ENCODE results near the gene SYNDIG1.

Gene SYNDIG1

DNA sequence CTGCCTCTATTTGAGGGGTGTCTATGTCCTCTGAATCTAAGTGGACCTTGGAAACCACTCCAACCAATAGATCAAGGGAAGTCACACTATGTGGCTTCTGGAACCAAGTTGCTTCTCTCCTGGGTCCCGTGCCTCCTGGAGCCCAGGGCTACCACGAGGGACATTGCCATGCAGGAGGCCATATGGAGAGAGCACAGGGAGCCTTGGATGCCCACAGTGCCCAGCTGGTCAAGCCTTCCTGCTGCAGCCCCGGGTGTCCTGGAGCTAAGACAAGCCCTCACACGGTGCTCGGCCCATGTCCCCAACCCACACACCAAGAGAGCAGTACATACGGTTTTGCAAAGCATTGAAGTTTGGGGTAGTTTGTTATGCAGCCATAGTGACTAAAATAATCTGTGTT lies 231.6 kb downstream of the SYNDIG1 start:
- in situ Hi-C loops (cut with HindIII; ENCODE audit: low pct_ligation_motif_present, low sequenced_read_pairs): no loop called here
- TF ChIP-seq, protein P1, sequence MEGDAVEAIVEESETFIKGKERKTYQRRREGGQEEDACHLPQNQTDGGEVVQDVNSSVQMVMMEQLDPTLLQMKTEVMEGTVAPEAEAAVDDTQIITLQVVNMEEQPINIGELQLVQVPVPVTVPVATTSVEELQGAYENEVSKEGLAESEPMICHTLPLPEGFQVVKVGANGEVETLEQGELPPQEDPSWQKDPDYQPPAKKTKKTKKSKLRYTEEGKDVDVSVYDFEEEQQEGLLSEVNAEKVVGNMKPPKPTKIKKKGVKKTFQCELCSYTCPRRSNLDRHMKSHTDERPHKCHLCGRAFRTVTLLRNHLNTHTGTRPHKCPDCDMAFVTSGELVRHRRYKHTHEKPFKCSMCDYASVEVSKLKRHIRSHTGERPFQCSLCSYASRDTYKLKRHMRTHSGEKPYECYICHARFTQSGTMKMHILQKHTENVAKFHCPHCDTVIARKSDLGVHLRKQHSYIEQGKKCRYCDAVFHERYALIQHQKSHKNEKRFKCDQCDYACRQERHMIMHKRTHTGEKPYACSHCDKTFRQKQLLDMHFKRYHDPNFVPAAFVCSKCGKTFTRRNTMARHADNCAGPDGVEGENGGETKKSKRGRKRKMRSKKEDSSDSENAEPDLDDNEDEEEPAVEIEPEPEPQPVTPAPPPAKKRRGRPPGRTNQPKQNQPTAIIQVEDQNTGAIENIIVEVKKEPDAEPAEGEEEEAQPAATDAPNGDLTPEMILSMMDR (IDR thresholded peaks at IDR 0.05; ENCODE audit: low read depth, low read length, missing control alignments): no peak
- DNase-seq: no peak
- H3K4me3 ChIP-seq (ENCODE audit: low read depth, low read length): no peak overlapping the region
- H3K27me3 ChIP-seq (replicated peaks): no peaks in the 10 kb centered on the region
- H3K36me3 ChIP-seq (replicated peaks): no peaks in the 10 kb centered on the region
- no peak overlapping the region for H3K27ac ChIP-seq

DNA sequence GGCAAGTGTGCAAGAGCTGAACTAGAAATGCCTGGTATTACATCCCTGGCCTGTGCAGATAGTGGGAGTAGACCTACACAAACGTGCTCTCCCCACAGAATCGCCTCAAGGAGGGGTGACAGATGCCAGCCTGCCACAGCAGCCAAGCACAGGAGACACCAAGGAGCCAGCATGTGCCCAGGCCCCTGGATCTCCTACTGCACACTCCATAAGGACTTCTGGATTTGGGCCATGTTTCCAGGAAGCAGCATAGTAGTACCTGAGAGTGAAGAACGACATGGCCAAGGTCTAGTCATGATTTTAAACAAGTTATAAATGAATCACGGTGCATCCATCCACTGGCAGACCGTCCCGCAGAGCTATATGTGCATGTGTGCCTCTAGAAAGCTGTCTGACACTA lies 232.2 kb downstream of the SYNDIG1 start:
- in situ Hi-C loops (cut with HindIII; ENCODE audit: low pct_ligation_motif_present, low sequenced_read_pairs): no loop called here
- no peak overlapping the region for H3K27ac ChIP-seq
- no peak for DNase-seq
- H3K4me3 ChIP-seq (ENCODE audit: low read depth, low read length): no peak overlapping the region
- no peaks in the 10 kb centered on the region for H3K27me3 ChIP-seq (replicated peaks)
- no peaks in the 10 kb centered on the region for H3K36me3 ChIP-seq (replicated peaks)
- TF ChIP-seq, protein P1 (IDR thresholded peaks at IDR 0.05; ENCODE audit: low read depth, low read length, missing control alignments): no peak

DNA sequence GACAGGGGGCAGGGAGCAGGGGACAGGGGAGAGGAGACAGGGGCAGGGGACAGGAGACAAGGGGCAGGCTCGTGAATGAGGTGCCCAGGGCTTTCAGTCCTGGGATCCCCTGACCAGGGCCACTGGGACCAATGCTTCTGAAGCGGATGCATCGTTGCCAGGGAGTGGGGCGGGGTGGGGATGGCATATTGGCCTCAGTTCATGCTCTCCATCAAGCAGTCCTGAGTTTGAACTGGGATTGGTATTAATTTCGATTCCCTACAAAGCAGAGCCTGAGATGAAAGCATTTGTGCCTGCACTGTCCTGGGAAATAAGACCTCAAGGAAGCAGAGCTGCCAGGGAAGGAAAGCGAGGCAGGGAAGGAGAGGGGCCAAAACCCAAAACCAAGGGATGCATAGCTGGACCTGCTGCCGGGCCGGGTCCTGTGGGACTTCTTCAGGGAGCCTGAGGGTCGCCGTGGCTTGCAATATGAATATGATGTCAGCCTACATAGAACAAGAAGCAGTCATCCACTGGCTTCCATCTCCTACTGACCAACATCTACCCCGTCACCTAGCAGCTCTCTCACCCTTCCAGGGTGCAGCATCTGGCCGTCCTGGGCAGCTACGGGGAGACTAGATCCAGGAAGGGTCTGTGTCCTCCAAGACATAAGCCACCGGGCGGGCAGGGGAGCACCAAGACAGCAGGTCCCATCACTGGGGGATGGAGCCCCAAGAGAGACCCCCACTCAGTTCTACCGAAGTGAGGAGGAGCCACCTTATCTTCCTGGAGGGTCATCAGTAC lies 233.3 kb downstream of the SYNDIG1 start:
- no peak overlapping the region for H3K4me3 ChIP-seq (ENCODE audit: low read depth, low read length)
- no peaks in the 10 kb centered on the region for H3K36me3 ChIP-seq (replicated peaks)
- no peak for DNase-seq
- TF ChIP-seq, protein P1 (IDR thresholded peaks at IDR 0.05; ENCODE audit: low read depth, low read length, missing control alignments): no peak
- in situ Hi-C loops (cut with HindIII; ENCODE audit: low pct_ligation_motif_present, low sequenced_read_pairs): no loop called here
- no peak overlapping the region for H3K27ac ChIP-seq
- no peaks in the 10 kb centered on the region for H3K27me3 ChIP-seq (replicated peaks)

DNA sequence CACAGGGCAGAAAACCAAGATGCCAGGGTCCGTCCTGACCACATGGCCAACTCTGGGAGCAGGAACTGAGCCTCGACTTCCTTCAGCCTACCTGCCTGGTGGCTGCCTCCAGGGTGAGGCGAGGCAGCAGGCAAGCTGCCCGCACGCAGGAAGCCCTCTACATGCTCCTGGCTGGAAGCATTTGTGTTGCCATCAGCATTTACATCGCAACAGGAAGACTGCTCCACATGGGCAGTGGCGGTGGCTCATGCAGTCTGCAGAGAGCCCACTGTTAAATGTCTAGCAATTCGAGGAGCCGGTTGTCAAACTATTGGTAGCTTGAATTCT lies 233.8 kb downstream of the SYNDIG1 start:
- in situ Hi-C loops (cut with HindIII; ENCODE audit: low pct_ligation_motif_present, low sequenced_read_pairs): no loop called here
- no peak for DNase-seq

DNA sequence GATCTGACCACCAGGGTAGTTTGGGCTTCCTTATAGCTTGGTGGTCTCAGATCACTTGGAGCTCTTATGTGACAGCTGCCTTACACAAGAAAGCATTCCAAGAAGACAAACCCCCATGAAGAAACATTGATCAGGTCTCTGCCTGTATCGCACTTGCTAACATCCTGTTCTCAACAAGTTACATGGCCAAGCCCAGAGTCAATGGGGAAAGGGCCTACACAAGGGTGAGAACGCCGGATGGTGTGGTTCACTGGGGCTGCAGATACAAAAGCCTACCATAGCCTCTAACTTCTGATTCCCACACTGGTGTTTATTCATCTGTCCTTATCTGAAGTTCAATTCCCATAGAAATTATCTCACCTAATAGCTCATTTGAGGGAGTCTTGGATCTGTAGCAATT lies 235.5 kb downstream of the SYNDIG1 start:
- TF ChIP-seq, protein P1 (IDR thresholded peaks at IDR 0.05; ENCODE audit: low read depth, low read length, missing control alignments): no peak
- Histone ChIP-seq H3K36me3 (replicated peaks) (no peaks in the 10 kb centered on the region), H3K27ac (no peak overlapping the region), H3K4me3 (ENCODE audit: low read depth, low read length) (no peak overlapping the region), H3K27me3 (replicated peaks) (no peaks in the 10 kb centered on the region)
- no peak for DNase-seq
- in situ Hi-C loops (cut with HindIII; ENCODE audit: low pct_ligation_motif_present, low sequenced_read_pairs): no loop called here

More for the DNA sequence above, 233.8 kb downstream of the SYNDIG1 start:
- no peaks in the 10 kb centered on the region for H3K27me3 ChIP-seq (replicated peaks)
- TF ChIP-seq, protein P1 (IDR thresholded peaks at IDR 0.05; ENCODE audit: low read depth, low read length, missing control alignments): no peak
- H3K4me3 ChIP-seq (ENCODE audit: low read depth, low read length): no peak overlapping the region
- H3K36me3 ChIP-seq (replicated peaks): no peaks in the 10 kb centered on the region
- H3K27ac ChIP-seq: no peak overlapping the region

DNA sequence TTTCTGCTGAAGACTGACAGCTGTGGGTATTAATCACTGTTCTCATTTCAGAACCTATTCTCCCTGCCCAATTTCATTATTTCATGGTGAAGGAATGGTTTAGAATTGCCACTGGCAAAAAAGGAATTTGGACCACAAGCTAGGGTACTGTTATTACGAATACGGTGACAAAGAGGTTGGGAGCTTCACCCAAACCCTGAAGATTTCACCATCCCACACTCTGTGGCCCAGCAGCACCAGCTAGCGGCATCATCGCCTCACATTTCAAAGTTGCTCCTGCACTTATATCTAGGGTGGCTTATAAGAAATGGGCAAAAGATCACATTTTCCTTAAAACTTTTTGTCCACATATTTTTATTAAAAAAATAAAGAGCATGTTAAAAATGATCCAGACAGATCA lies 236.1 kb downstream of the SYNDIG1 start:
- H3K36me3 ChIP-seq (replicated peaks): no peaks in the 10 kb centered on the region
- H3K27me3 ChIP-seq (replicated peaks): no peaks in the 10 kb centered on the region
- in situ Hi-C loops (cut with HindIII; ENCODE audit: low pct_ligation_motif_present, low sequenced_read_pairs): no loop called here
- H3K27ac ChIP-seq: no peak overlapping the region
- DNase-seq: no peak
- TF ChIP-seq, protein P1 (IDR thresholded peaks at IDR 0.05; ENCODE audit: low read depth, low read length, missing control alignments): no peak
- no peak overlapping the region for H3K4me3 ChIP-seq (ENCODE audit: low read depth, low read length)

All from brain microvascular endothelial cell (primary cell).